Stomach (tissue), 4 donors: ENCODE data around the gene PTPRG.

Experiments
- CTCF ChIP-seq, 7 experiments: fragments of 450-650 bp in 4 of 7; fragments of 200-600 bp in 3 of 7; sonication (generic) in 3 of 7; IDR thresholded peaks; one replicate each; pipeline ENCODE4 v1.5.1; 2016 to 2019; ENCODE audit warnings: antibody characterized with exemption in 7 of 7, control low read depth in 2 of 7, mild to moderate bottlenecking in 1 of 7
- EP300 ChIP-seq: sonication (generic); formaldehyde crosslinking; IDR thresholded peaks from one replicate; pipeline ENCODE4 v1.6.1; 2017; ENCODE audit warnings: antibody characterized with exemption
- POLR2A ChIP-seq, 4 donors: fragments of 450-650 bp; IDR thresholded peaks; one replicate each; pipeline ENCODE4 v1.6.1; 2016; ENCODE audit warnings: antibody characterized with exemption in 4 of 4, control low read depth in 2 of 4, mild to moderate bottlenecking in 1 of 4, moderate library complexity in 1 of 4

DNA sequence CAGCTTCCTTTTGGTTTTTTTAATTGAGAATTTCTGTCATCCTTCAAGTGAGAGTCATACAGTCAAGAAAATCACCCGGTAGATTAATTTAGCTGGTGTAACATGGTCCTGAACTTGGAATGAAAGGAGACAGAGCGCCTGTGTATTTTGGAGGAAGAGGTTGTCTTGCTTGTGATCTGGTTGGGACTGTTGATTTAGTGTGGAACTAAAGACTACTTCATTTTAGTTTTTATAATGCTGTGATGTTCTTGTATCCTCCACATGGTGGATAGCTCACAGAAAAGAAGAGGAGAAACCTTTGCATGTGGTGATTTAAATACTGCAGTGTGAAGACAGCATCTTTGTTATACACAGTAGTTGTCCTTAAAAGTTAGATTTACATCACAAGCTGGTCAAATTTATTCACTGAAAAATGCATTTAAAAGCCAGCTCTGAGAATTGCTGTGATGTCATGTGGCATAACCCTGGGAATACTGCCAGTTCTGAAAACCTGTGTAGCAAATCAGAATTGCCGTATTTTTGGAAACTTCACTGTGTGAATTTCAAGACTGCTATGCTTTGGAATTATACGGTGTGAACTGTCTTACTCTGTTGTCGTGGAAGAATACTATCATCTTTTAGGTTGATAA, 268.5 kb downstream of the PTPRG start:
- no peak for TF ChIP-seq CTCF (IDR thresholded peaks at IDR 0.05)
- no peak for TF ChIP-seq EP300
- no peak for TF ChIP-seq POLR2A (IDR thresholded peaks at IDR 0.05)
